IMR-90 (cell line): ENCODE data around the gene TBX1. TPM values are rescaled to one million over a fixed set of nuclear protein-coding genes. Genes with fewer than 3 reads are reported as not detected.

ENCODE experiments used
- ATAC-seq: fragments of 200-7000 bp; cut with Tn5 transposase; 2 replicates; pipeline ENCODE4 v1.9.1; 2020; ENCODE audit warnings: low read depth, mild to moderate bottlenecking, moderate library complexity
- BruUV-seq: library from RNA; stranded (reverse); fragments of 400-500 nt; replicated peaks from 2 replicates; lab custom pipeline; 2021; lab: Mats Ljungman, UMichigan
- CTCF ChIA-PET: fragments of 300-600 bp; formaldehyde crosslinking; extraction: SDS; loops from one replicate; lab custom pipeline; 2021; ENCODE audit warnings: antibody characterized with exemption; lab: Yijun Ruan, JAX
- POLR2A ChIA-PET: fragments of 300-600 bp; sonication (Branson Sonifier 250); formaldehyde crosslinking; loops from one replicate; lab custom pipeline; 2022; ENCODE audit warnings: antibody characterized with exemption; ENCODE audit not compliant: unreplicated experiment; lab: Charles Lee
- DNase-seq: peaks from one replicate; pipeline ENCODE4 v3.0.0; 2013
- H2AFZ ChIP-seq: replicated peaks from 2 replicates; pipeline ENCODE3; 2013; ENCODE audit warnings: low read length, mild to moderate bottlenecking; ENCODE audit not compliant: poor library complexity
- H2AK5ac ChIP-seq: 2 replicates; pipeline ENCODE4 v1.6.1; 2013; ENCODE audit warnings: low read depth, low read length, inconsistent platforms
- H2AK9ac ChIP-seq: replicated peaks from 2 replicates; pipeline ENCODE3; 2013; ENCODE audit warnings: mild to moderate bottlenecking, low read depth, low read length, moderate library complexity; ENCODE audit not compliant: poor library complexity
- H2BK120ac ChIP-seq: 2 replicates; pipeline ENCODE4 v1.6.1; 2013; ENCODE audit warnings: low read depth, low read length, inconsistent platforms
- H2BK15ac ChIP-seq: 3 replicates; pipeline ENCODE4 v1.6.1; 2013; ENCODE audit warnings: low read depth, low read length, inconsistent platforms
- H2BK20ac ChIP-seq: 2 replicates; pipeline ENCODE4 v1.6.1; 2013; ENCODE audit warnings: low read depth, mild to moderate bottlenecking, inconsistent platforms, low read length, moderate library complexity
- H2BK5ac ChIP-seq: 2 replicates; pipeline ENCODE4 v1.6.1; 2013; ENCODE audit warnings: mild to moderate bottlenecking, low read depth, low read length, inconsistent platforms; ENCODE audit not compliant: poor library complexity, severe bottlenecking
- H3K14ac ChIP-seq: replicated peaks from 2 replicates; pipeline ENCODE4 v1.6.1; 2013; ENCODE audit warnings: low read depth, low read length, inconsistent platforms
- H3K18ac ChIP-seq: 2 replicates; pipeline ENCODE4 v1.6.1; 2013; ENCODE audit warnings: low read depth, low read length, control low read depth
- H3K23ac ChIP-seq: 2 replicates; pipeline ENCODE4 v1.6.1; 2013; ENCODE audit warnings: low read depth, low read length, inconsistent platforms
- H3K27ac ChIP-seq: 2 replicates; pipeline ENCODE4 v1.5.1; 2013; ENCODE audit warnings: mild to moderate bottlenecking, control low read depth, low read length; ENCODE audit not compliant: insufficient read depth
- H3K27me3 ChIP-seq: 2 replicates; pipeline ENCODE4 v1.6.1; 2013; ENCODE audit warnings: low read length; ENCODE audit not compliant: control insufficient read depth, insufficient read depth
- H3K36me3 ChIP-seq: 2 replicates; pipeline ENCODE4 v1.6.1; 2013; ENCODE audit warnings: low read length, mixed read lengths; ENCODE audit not compliant: control insufficient read depth, insufficient read depth
- H3K4ac ChIP-seq: 2 replicates; pipeline ENCODE4 v1.6.1; 2013; ENCODE audit warnings: low read depth, low read length, inconsistent platforms
- H3K4me1 ChIP-seq: 2 replicates; pipeline ENCODE4 v1.6.1; 2013; ENCODE audit warnings: low read length, mixed read lengths; ENCODE audit not compliant: control insufficient read depth, insufficient read depth
- H3K4me2 ChIP-seq: 2 replicates; pipeline ENCODE4 v1.6.1; 2013; ENCODE audit warnings: low read depth, mild to moderate bottlenecking, control low read depth, low read length, moderate library complexity
- H3K4me3 ChIP-seq: 2 replicates; pipeline ENCODE4 v1.5.1; 2013; ENCODE audit warnings: low read depth, mild to moderate bottlenecking, control low read depth, low read length, moderate library complexity; ENCODE audit not compliant: insufficient read depth
- H3K56ac ChIP-seq: 2 replicates; pipeline ENCODE4 v1.6.1; 2013; ENCODE audit warnings: low read length, inconsistent platforms; ENCODE audit not compliant: insufficient read depth; ENCODE audit errors: extremely low read depth
- H3K79me1 ChIP-seq, 2 experiments: 2 replicates each; pipeline ENCODE4 v1.6.1; 2013; ENCODE audit warnings: low read length in 2 of 2, inconsistent platforms in 1 of 2, low read depth in 1 of 2
- H3K9ac ChIP-seq: 2 replicates; pipeline ENCODE4 v1.6.1; 2013; ENCODE audit warnings: low read depth, low read length, control low read depth
- H3K9me1 ChIP-seq: 2 replicates; pipeline ENCODE4 v1.6.1; 2013; ENCODE audit warnings: low read length, inconsistent platforms; ENCODE audit not compliant: insufficient read depth
- H3K9me3 ChIP-seq: 2 replicates; pipeline ENCODE4 v1.6.1; 2013; ENCODE audit warnings: low read length; ENCODE audit not compliant: control insufficient read depth, insufficient read depth
- H4K20me1 ChIP-seq: 2 replicates; pipeline ENCODE4 v1.6.1; 2013; ENCODE audit warnings: low read length, inconsistent platforms; ENCODE audit not compliant: insufficient read depth
- H4K5ac ChIP-seq: 2 replicates; pipeline ENCODE4 v1.6.1; 2013; ENCODE audit warnings: mild to moderate bottlenecking, low read depth, low read length, control low read depth
- H4K8ac ChIP-seq, 2 experiments: 2 replicates each; pipeline ENCODE4 v1.6.1; 2013; ENCODE audit warnings: low read depth in 2 of 2, low read length in 2 of 2, control low read depth in 1 of 2, inconsistent platforms in 1 of 2
- H4K91ac ChIP-seq: 2 replicates; pipeline ENCODE4 v1.6.1; 2013; ENCODE audit warnings: low read depth, low read length, inconsistent platforms; ENCODE audit not compliant: insufficient read depth
- BHLHE40 ChIP-seq: fragments of 150-350 bp; IDR thresholded peaks from 2 replicates; pipeline ENCODE4 v1.6.1; 2016; ENCODE audit warnings: mild to moderate bottlenecking, low read depth, low read length
- CEBPB ChIP-seq: IDR thresholded peaks from 2 replicates; pipeline ENCODE4 v1.6.1; 2012; ENCODE audit warnings: low read depth, low read length, improper control_type of control experiment
- CHD1 ChIP-seq: IDR thresholded peaks from 2 replicates; pipeline ENCODE4 v1.6.1; 2012; ENCODE audit warnings: low read depth, low read length, improper control_type of control experiment
- FOS ChIP-seq: fragments of 150-350 bp; IDR thresholded peaks from 2 replicates; pipeline ENCODE4 v1.6.1; 2016; ENCODE audit warnings: low read depth, low read length
- MAFK ChIP-seq: IDR thresholded peaks from 2 replicates; pipeline ENCODE4 v1.6.1; 2012; ENCODE audit warnings: low read depth, low read length, improper control_type of control experiment
- MAZ ChIP-seq: IDR thresholded peaks from 2 replicates; pipeline ENCODE4 v1.6.1; 2012; ENCODE audit warnings: low read depth, mild to moderate bottlenecking, low read length, improper control_type of control experiment, moderate library complexity, borderline replicate concordance
- MXI1 ChIP-seq: IDR thresholded peaks from 2 replicates; pipeline ENCODE4 v1.6.1; 2012; ENCODE audit warnings: low read depth, mild to moderate bottlenecking, low read length, moderate library complexity, borderline replicate concordance
- NFE2L2 ChIP-seq: fragments of 150-350 bp; IDR thresholded peaks from 2 replicates; pipeline ENCODE4 v1.6.1; 2016; ENCODE audit warnings: low read depth, mild to moderate bottlenecking, low read length
- POLR2A ChIP-seq: IDR thresholded peaks from 2 replicates; pipeline ENCODE4 v1.6.1; 2012; ENCODE audit warnings: mild to moderate bottlenecking, low read depth, low read length
- RAD21 ChIP-seq: IDR thresholded peaks from 2 replicates; pipeline ENCODE4 v1.6.1; 2012; ENCODE audit warnings: low read length, improper control_type of control experiment
- RCOR1 ChIP-seq: IDR thresholded peaks from 2 replicates; pipeline ENCODE4 v1.6.1; 2012; ENCODE audit warnings: mild to moderate bottlenecking, low read length, improper control_type of control experiment; ENCODE audit not compliant: insufficient replicate concordance
- RFX5 ChIP-seq: IDR thresholded peaks from 2 replicates; pipeline ENCODE4 v1.8.0; 2012; ENCODE audit warnings: low read depth, mild to moderate bottlenecking, low read length, moderate library complexity
- SMC3 ChIP-seq: fragments of 150-350 bp; IDR thresholded peaks from 2 replicates; pipeline ENCODE4 v1.6.1; 2016; ENCODE audit warnings: low read depth, mild to moderate bottlenecking, antibody characterized with exemption, low read length, moderate library complexity
- WGBS, 2 experiments: methylation state at CpG; one replicate each; pipeline versions ENCODE4 v1.1.5 to v1.1.7; 2013; ENCODE audit warnings: missing lambda C conversion rate in 2 of 2; ENCODE audit not compliant: insufficient read length in 1 of 2; ENCODE audit errors: extremely low coverage in 2 of 2; 5-methylcytosine and 5-hydroxymethylcytosine counted together
- dilution Hi-C: fragments of 300-500 bp; cut with HindIII; formaldehyde crosslinking; loops from one replicate; pipeline ENCODE4 v1.14.3; 2018; ENCODE audit warnings: low sequenced_read_pairs; ENCODE audit not compliant: unreplicated experiment
- in situ Hi-C: fragments of 300-500 bp; cut with MboI; formaldehyde crosslinking; loops from 3 replicates; pipeline ENCODE4 v1.14.3; 2019; ENCODE audit warnings: low sequenced_read_pairs, inconsistent platforms, mixed read lengths
- intact Hi-C: fragments of 100-400 bp; cut with micrococcal nuclease; formaldehyde crosslinking; loops from 2 replicates; pipeline ENCODE4 v1.10.0; 2022
- polyA plus RNA-seq, 3 experiments: library from polyadenylated mRNA; depleted of rRNA; stranded (reverse); fragments of >200 nt; gene quantifications; 2 replicates each; pipeline ENCODE4 v1.2.3, GENCODE V29; 2012; ENCODE audit warnings: low replicate concordance in 1 of 3
- total RNA-seq: library from RNA; depleted of rRNA; stranded (reverse); fragments of >200 nt; gene quantifications from 2 replicates; pipeline ENCODE4 v1.2.3, GENCODE V29; 2012
- TF ChIP-seq, protein P1 (sequence below): fragments of 150-350 bp; IDR thresholded peaks from 2 replicates; pipeline ENCODE4 v1.6.1; 2017; ENCODE audit warnings: mild to moderate bottlenecking, antibody characterized with exemption, low read length, low read depth
- TF ChIP-seq, protein P2 (sequence below): conservative IDR thresholded peaks from 2 replicates; pipeline ENCODE4 v1.5.1; 2012; ENCODE audit warnings: mild to moderate bottlenecking, low read depth, low read length, improper control_type of control experiment
- TF ChIP-seq, protein P3 (sequence below): fragments of 150-350 bp; IDR thresholded peaks from 2 replicates; pipeline ENCODE4 v1.6.1; 2016; ENCODE audit warnings: low read depth, mild to moderate bottlenecking, low read length, moderate library complexity, borderline replicate concordance

Gene TBX1
- total and polyA plus RNA-seq, 2 of the 4 experiments (the other 2 are of a cell fraction), result 0.03 TPM; not detected in 1

DNA sequence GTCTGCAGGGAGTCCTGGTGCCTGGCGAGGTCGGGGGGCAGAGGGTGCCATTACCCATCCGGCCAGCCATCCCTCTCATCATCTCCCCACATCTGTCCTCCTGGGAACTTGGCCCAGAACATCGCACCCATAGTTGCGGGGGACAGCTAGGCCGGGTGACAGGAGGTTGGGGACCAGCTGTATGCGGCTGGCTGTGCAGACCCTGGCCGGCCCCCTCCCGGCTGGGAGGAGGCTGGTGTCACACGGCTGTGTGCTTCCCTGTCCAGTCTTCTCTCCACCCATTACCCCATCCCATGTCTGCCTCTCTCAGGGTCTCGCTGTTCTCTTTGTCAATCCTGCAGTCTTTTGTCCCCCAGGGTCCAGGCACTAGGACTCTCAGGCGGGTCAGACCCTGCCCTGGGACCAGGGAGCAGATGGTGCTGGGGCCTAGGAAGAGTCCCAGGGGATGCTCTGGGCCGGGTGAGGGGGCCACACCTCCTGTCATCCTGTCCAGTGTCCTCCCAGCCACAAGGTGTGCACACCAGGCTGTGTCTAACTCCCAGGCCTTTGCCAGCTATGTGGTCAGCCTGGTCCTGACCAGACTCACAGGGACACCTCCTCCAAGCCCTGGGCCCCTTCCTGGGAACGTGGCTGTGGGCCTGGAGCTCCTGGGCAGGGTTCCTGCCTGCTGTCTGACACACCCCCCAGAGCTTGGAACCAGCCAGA, 6.4 kb upstream of the TBX1 start:
- Histone ChIP-seq H3K18ac (no peak overlapping the region), H3K4me3 (no peak overlapping the region), H3K9ac (no peak overlapping the region), H3K36me3 (no peaks in the 10 kb centered on the region), H3K9me1 (peaks cover 5% of the 10 kb centered on the region), H4K8ac (no peak overlapping the region), H3K4ac (no peak overlapping the region), H2BK5ac (no peak overlapping the region), H4K91ac (no peak overlapping the region), H3K4me2 (no peak overlapping the region), H3K4me1 (peaks cover 9% of the 10 kb centered on the region), H3K23ac (no peak overlapping the region), H3K27me3 (peaks cover 73% of the 10 kb centered on the region), H2BK120ac (no peak overlapping the region), H2AK5ac (no peak overlapping the region), H3K14ac (no peak overlapping the region), H4K5ac (no peak overlapping the region), H4K20me1 (peaks cover 6% of the 10 kb centered on the region; the same call in 1 of the 2 replicates), H2AFZ (no peak overlapping the region), H2BK15ac (no peak overlapping the region), H3K27ac (no peak overlapping the region), H2BK20ac (no peak overlapping the region), H3K9me3 (no peaks in the 10 kb centered on the region), H2AK9ac (no peak overlapping the region), H3K56ac (no peak overlapping the region), H3K79me1 (no peaks in the 10 kb centered on the region)
- BruUV-seq, result no TSS peak
- 40% methylated on average over 2 of the region's 14 CpGs; no CpG with 5 or more reads in 1 of the 2 experiments for WGBS, 2 experiments
- POLR2A ChIA-PET, result no interaction called here
- dilution Hi-C loops (no loop called here), in situ Hi-C loops (no loop called here), intact Hi-C loops (no loop called here)
- no peak for TF ChIP-seq RCOR1
- TF ChIP-seq MXI1, result no peak
- no peak for TF ChIP-seq RFX5
- TF ChIP-seq MAZ, result no peak
- TF ChIP-seq, protein P1, sequence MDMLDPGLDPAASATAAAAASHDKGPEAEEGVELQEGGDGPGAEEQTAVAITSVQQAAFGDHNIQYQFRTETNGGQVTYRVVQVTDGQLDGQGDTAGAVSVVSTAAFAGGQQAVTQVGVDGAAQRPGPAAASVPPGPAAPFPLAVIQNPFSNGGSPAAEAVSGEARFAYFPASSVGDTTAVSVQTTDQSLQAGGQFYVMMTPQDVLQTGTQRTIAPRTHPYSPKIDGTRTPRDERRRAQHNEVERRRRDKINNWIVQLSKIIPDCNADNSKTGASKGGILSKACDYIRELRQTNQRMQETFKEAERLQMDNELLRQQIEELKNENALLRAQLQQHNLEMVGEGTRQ, result no peak
- no peak for TF ChIP-seq BHLHE40
- TF ChIP-seq RAD21, result no peak
- TF ChIP-seq MAFK, result no peak
- TF ChIP-seq FOS, result no peak
- TF ChIP-seq, protein P2, sequence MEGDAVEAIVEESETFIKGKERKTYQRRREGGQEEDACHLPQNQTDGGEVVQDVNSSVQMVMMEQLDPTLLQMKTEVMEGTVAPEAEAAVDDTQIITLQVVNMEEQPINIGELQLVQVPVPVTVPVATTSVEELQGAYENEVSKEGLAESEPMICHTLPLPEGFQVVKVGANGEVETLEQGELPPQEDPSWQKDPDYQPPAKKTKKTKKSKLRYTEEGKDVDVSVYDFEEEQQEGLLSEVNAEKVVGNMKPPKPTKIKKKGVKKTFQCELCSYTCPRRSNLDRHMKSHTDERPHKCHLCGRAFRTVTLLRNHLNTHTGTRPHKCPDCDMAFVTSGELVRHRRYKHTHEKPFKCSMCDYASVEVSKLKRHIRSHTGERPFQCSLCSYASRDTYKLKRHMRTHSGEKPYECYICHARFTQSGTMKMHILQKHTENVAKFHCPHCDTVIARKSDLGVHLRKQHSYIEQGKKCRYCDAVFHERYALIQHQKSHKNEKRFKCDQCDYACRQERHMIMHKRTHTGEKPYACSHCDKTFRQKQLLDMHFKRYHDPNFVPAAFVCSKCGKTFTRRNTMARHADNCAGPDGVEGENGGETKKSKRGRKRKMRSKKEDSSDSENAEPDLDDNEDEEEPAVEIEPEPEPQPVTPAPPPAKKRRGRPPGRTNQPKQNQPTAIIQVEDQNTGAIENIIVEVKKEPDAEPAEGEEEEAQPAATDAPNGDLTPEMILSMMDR, result no peak
- no peak for TF ChIP-seq POLR2A
- TF ChIP-seq CEBPB, result no peak
- TF ChIP-seq SMC3, result no peak
- TF ChIP-seq, protein P3, sequence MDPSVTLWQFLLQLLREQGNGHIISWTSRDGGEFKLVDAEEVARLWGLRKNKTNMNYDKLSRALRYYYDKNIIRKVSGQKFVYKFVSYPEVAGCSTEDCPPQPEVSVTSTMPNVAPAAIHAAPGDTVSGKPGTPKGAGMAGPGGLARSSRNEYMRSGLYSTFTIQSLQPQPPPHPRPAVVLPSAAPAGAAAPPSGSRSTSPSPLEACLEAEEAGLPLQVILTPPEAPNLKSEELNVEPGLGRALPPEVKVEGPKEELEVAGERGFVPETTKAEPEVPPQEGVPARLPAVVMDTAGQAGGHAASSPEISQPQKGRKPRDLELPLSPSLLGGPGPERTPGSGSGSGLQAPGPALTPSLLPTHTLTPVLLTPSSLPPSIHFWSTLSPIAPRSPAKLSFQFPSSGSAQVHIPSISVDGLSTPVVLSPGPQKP, result no peak
- TF ChIP-seq NFE2L2, result no peak
- no peak for TF ChIP-seq CHD1
- DNase-seq, result no peak
- CTCF ChIA-PET, result no interaction called here
- no peak for ATAC-seq
